Osteocyte (in vitro differentiated cells): Measurements from ENCODE around the gene SORL1. TPM values are rescaled to one million over a fixed set of nuclear protein-coding genes. Genes with fewer than 3 reads are reported as not detected.

ENCODE experiments used
- DNase-seq: peaks from one replicate; pipeline ENCODE4 v3.0.0; 2021; ENCODE audit warnings: mixed read lengths; ENCODE audit not compliant: unreplicated experiment; ENCODE audit errors: extremely low spot score
- H3K27ac Mint-ChIP-seq: one replicate; pipeline ENCODE4 v1.8.0; 2021; ENCODE audit warnings: mild to moderate bottlenecking, mixed read lengths; ENCODE audit not compliant: unreplicated experiment
- H3K27me3 Mint-ChIP-seq: one replicate; pipeline ENCODE4 v1.8.0; 2021; ENCODE audit warnings: mixed read lengths; ENCODE audit not compliant: unreplicated experiment
- H3K36me3 Mint-ChIP-seq: one replicate; pipeline ENCODE4 v1.8.0; 2021; ENCODE audit warnings: mixed read lengths; ENCODE audit not compliant: unreplicated experiment
- H3K4me1 Mint-ChIP-seq: one replicate; pipeline ENCODE4 v1.8.0; 2021; ENCODE audit warnings: mixed read lengths; ENCODE audit not compliant: unreplicated experiment
- H3K4me3 Mint-ChIP-seq: one replicate; pipeline ENCODE4 v1.8.0; 2021; ENCODE audit warnings: mild to moderate bottlenecking, moderate library complexity, mixed read lengths; ENCODE audit not compliant: unreplicated experiment
- H3K9me3 Mint-ChIP-seq: one replicate; pipeline ENCODE4 v1.8.0; 2021; ENCODE audit warnings: mixed read lengths; ENCODE audit not compliant: unreplicated experiment
- CTCF ChIP-seq: fragments of 200-600 bp; sonication (generic); IDR thresholded peaks from 2 replicates; pipeline ENCODE4 v1.5.0; 2021; ENCODE audit warnings: antibody characterized with exemption, mild to moderate bottlenecking, moderate library complexity
- total RNA-seq: library from RNA; stranded (reverse); gene quantifications from 2 replicates; pipeline ENCODE4 v1.2.1, GENCODE V29; 2021

The SORL1 gene
- total RNA-seq, 1 donor from 2014 or later: 3.1 TPM

- H3K27me3 Mint-ChIP-seq: peaks cover 21% of the 10 kb centered on the region
- H3K4me3 Mint-ChIP-seq: no peak overlapping the region
- no peaks in the 10 kb centered on the region for H3K9me3 Mint-ChIP-seq
- no peak for DNase-seq
- peaks cover 6% of the 10 kb centered on the region for H3K4me1 Mint-ChIP-seq
- no peaks in the 10 kb centered on the region for H3K36me3 Mint-ChIP-seq
- TF ChIP-seq CTCF: no peak
- H3K27ac Mint-ChIP-seq: no peak overlapping the region
Observed at GRCh38 chr11:121417607-121418006, 34.5 kb upstream of the SORL1 start.

- no peak for TF ChIP-seq CTCF
- DNase-seq: no peak
- Mint-ChIP-seq H3K36me3 (no peaks in the 10 kb centered on the region), H3K27me3 (peaks cover 22% of the 10 kb centered on the region), H3K4me3 (no peak overlapping the region), H3K27ac (no peak overlapping the region), H3K9me3 (no peaks in the 10 kb centered on the region), H3K4me1 (peaks cover 6% of the 10 kb centered on the region)
Observed at GRCh38 chr11:121418625-121419114, 33.4 kb upstream of the SORL1 start.

- no peak for TF ChIP-seq CTCF
- no peak overlapping the region for H3K4me3 Mint-ChIP-seq
- H3K9me3 Mint-ChIP-seq: no peaks in the 10 kb centered on the region
- H3K27me3 Mint-ChIP-seq: peaks cover 20% of the 10 kb centered on the region
- H3K36me3 Mint-ChIP-seq: no peaks in the 10 kb centered on the region
- H3K27ac Mint-ChIP-seq: no peak overlapping the region
- no peak for DNase-seq
- H3K4me1 Mint-ChIP-seq: peaks cover 6% of the 10 kb centered on the region
Observed at GRCh38 chr11:121419836-121420235, 32.3 kb upstream of the SORL1 start.

GRCh38 chr11:121420398-121420797 lies 31.7 kb upstream of the SORL1 start:
- H3K27ac Mint-ChIP-seq: no peak overlapping the region
- TF ChIP-seq CTCF: no peak

GRCh38 chr11:121421149-121421901 lies 30.8 kb upstream of the SORL1 start:
- no peaks in the 10 kb centered on the region for H3K36me3 Mint-ChIP-seq
- no peak for DNase-seq
- peaks cover 6% of the 10 kb centered on the region for H3K4me1 Mint-ChIP-seq
- no peak for TF ChIP-seq CTCF
- H3K27me3 Mint-ChIP-seq: peaks cover 30% of the 10 kb centered on the region
- H3K4me3 Mint-ChIP-seq: no peak overlapping the region
- H3K27ac Mint-ChIP-seq: no peak overlapping the region
- no peaks in the 10 kb centered on the region for H3K9me3 Mint-ChIP-seq

More at GRCh38 chr11:121420398-121420797, 31.7 kb upstream of the SORL1 start:
- H3K9me3 Mint-ChIP-seq: no peaks in the 10 kb centered on the region
- H3K4me3 Mint-ChIP-seq: no peak overlapping the region
- peaks cover 25% of the 10 kb centered on the region for H3K27me3 Mint-ChIP-seq
- peaks cover 6% of the 10 kb centered on the region for H3K4me1 Mint-ChIP-seq
- H3K36me3 Mint-ChIP-seq: no peaks in the 10 kb centered on the region
- DNase-seq: no peak
